ENCODE results near the gene GSG1L2. TPM values are rescaled to one million over a fixed set of nuclear protein-coding genes. Genes with fewer than 3 reads are reported as not detected.

GSG1L2 gene
- total RNA-seq (2021; ENCODE audit: unreplicated experiment) (not detected), Bru-seq, nascent RNA (not detected), BruChase-seq, experiment 1, labeled RNA remaining after a 6-hour chase (not detected), BruChase-seq, experiment 2, labeled RNA remaining after a 2-hour chase (not detected)
- polyA plus RNA-seq (2012), result not detected in 2 replicates
- long read RNA-seq, result 0 reads

DNA sequence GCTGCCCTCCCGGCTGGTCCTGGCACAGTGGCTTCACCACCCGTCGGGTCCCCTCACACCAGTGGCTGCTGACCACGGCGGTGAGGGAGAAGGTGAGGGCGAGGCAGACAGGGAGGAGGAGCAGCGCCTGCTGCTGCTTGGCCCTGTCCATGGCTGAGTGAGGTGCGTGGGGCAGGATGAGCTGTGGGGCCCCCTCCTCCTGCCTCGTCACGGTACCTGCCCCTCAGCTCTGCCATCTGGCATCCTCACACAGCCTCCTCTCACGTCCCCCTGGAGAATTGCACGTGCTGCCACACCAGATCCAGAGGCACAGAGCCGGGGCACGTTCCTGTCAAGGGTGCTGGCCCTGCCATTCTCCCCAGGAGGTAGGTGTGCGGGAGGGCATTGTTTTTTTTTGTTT, at the start of gene GSG1L2:
Gene GSG1L2, minus strand, starts transcription at position 159 of the 400 bp plus-strand sequence. Its CDS starts 8 bp downstream, at position 151.
- Histone ChIP-seq H3K4me3 (replicated peaks in 1 of 2; ENCODE audit: low read depth in 1 of 2, low read length in 2 of 2) (no peak within 1 kb of the TSS), H3K9me3 (ENCODE audit: control insufficient read depth in 1 of 2, insufficient read depth in 1 of 2, low read depth in 1 of 2, low read length in 2 of 2) (no peaks in the 10 kb centered on the region), H4K20me1 (ENCODE audit: insufficient read depth) (no peaks in the 10 kb centered on the region), H3K9ac (ENCODE audit: low read length) (no peak within 1 kb of the TSS), H3K4me2 (ENCODE audit: low read length) (no peak within 1 kb of the TSS), H3K79me2 (ENCODE audit: insufficient read depth, low read length) (no peaks in the 10 kb centered on the region), H3K27ac (ENCODE audit: low read depth, low read length) (no peak within 1 kb of the TSS), H3K4me1 (ENCODE audit: control insufficient read depth in 1 of 2, insufficient read depth in 2 of 2, low read length in 2 of 2) (peaks cover 3 to 12% of the 10 kb centered on the region in 2 experiments; a peak in 2 of 4 replicates), H2AFZ (ENCODE audit: low read depth, low read length, poor library complexity, severe bottlenecking) (no peak within 1 kb of the TSS), H3K36me3 (ENCODE audit: control insufficient read depth in 1 of 2, insufficient read depth in 2 of 2, low read length in 2 of 2) (no peaks in the 10 kb centered on the region), H3K9me2 (ENCODE audit: insufficient read depth) (no peaks in the 10 kb centered on the region), H3K27me3 (ENCODE audit: insufficient read depth, low read length) (no peaks in the 10 kb centered on the region)
- TF ChIP-seq FOSL1 (IDR thresholded peaks at IDR 0.05; ENCODE audit: low read depth) (no peak), EZH2 (IDR thresholded peaks at IDR 0.05) (no peak), RAD21 (IDR thresholded peaks at IDR 0.05; ENCODE audit: low read depth) (no peak), POLR2AphosphoS5 (IDR thresholded peaks at IDR 0.05; ENCODE audit: low read depth, low read length) (no peak)
- TF ChIP-seq, protein P1, sequence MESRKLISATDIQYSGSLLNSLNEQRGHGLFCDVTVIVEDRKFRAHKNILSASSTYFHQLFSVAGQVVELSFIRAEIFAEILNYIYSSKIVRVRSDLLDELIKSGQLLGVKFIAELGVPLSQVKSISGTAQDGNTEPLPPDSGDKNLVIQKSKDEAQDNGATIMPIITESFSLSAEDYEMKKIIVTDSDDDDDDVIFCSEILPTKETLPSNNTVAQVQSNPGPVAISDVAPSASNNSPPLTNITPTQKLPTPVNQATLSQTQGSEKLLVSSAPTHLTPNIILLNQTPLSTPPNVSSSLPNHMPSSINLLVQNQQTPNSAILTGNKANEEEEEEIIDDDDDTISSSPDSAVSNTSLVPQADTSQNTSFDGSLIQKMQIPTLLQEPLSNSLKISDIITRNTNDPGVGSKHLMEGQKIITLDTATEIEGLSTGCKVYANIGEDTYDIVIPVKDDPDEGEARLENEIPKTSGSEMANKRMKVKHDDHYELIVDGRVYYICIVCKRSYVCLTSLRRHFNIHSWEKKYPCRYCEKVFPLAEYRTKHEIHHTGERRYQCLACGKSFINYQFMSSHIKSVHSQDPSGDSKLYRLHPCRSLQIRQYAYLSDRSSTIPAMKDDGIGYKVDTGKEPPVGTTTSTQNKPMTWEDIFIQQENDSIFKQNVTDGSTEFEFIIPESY (IDR thresholded peaks at IDR 0.05; ENCODE audit: extremely low read depth, insufficient replicate concordance, low read length), result no peak
- TF ChIP-seq, protein P2, sequence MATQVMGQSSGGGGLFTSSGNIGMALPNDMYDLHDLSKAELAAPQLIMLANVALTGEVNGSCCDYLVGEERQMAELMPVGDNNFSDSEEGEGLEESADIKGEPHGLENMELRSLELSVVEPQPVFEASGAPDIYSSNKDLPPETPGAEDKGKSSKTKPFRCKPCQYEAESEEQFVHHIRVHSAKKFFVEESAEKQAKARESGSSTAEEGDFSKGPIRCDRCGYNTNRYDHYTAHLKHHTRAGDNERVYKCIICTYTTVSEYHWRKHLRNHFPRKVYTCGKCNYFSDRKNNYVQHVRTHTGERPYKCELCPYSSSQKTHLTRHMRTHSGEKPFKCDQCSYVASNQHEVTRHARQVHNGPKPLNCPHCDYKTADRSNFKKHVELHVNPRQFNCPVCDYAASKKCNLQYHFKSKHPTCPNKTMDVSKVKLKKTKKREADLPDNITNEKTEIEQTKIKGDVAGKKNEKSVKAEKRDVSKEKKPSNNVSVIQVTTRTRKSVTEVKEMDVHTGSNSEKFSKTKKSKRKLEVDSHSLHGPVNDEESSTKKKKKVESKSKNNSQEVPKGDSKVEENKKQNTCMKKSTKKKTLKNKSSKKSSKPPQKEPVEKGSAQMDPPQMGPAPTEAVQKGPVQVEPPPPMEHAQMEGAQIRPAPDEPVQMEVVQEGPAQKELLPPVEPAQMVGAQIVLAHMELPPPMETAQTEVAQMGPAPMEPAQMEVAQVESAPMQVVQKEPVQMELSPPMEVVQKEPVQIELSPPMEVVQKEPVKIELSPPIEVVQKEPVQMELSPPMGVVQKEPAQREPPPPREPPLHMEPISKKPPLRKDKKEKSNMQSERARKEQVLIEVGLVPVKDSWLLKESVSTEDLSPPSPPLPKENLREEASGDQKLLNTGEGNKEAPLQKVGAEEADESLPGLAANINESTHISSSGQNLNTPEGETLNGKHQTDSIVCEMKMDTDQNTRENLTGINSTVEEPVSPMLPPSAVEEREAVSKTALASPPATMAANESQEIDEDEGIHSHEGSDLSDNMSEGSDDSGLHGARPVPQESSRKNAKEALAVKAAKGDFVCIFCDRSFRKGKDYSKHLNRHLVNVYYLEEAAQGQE (IDR thresholded peaks at IDR 0.05; ENCODE audit: low read depth), result no peak
- ChIA-PET CTCF (no interaction called here), RAD21 (ENCODE audit: low non-redundant PET in 1 of 2, low total read pairs in 2 of 2, uncharacterized antibody in 2 of 2, unreplicated experiment in 2 of 2) (no interaction called here), POLR2A (no interaction called here)
- intact Hi-C loops (cut with micrococcal nuclease), result no loop called here
- BruUV-seq (replicated peaks), result no TSS peak
- ATAC-seq, result no peak
- no peak for DNase-seq (ENCODE audit: low read depth, low spot score)
